Kidney (tissue), 14 donors: Measurements from ENCODE around the gene SCGB3A2. TPM values are rescaled to one million over a fixed set of nuclear protein-coding genes. Genes with fewer than 3 reads are reported as not detected.

ENCODE experiments used
- DNase-seq, 5 donors: peaks; one replicate each; pipeline ENCODE4 v3.0.0-alpha.2; 2013 to 2020
- FAIRE-seq: peaks from 2 replicates; lab custom pipeline; 2012; peaks lifted over from hg19 to GRCh38; lab: Jason Lieb, UNC
- H3K27ac ChIP-seq, 2 donors: one replicate each; pipeline ENCODE4 v1.7.0; 2013; ENCODE audit warnings: low read depth in 2 of 2, low read length in 2 of 2, inconsistent platforms in 1 of 2
- H3K27me3 ChIP-seq: one replicate; pipeline ENCODE4 v1.7.1; 2013; ENCODE audit warnings: low read length, inconsistent platforms; ENCODE audit not compliant: control insufficient read depth, insufficient read depth
- H3K36me3 ChIP-seq, 3 donors: one replicate each; pipeline versions ENCODE4 v1.7.0 to v1.7.1; 2013; ENCODE audit warnings: low read length in 3 of 3, control low read depth in 1 of 3, inconsistent platforms in 1 of 3; ENCODE audit not compliant: insufficient read depth in 3 of 3, control insufficient read depth in 2 of 3
- H3K4me1 ChIP-seq, 3 donors: one replicate each; pipeline versions ENCODE4 v1.7.0 to v1.7.1; 2013; ENCODE audit warnings: low read length in 3 of 3, inconsistent platforms in 1 of 3, low read depth in 1 of 3; ENCODE audit not compliant: control insufficient read depth in 2 of 3, insufficient read depth in 2 of 3
- H3K4me3 ChIP-seq, 3 donors: one replicate each; pipeline versions ENCODE4 v1.7.0 to v1.8.1; 2013; ENCODE audit warnings: low read length in 3 of 3, control low read depth in 1 of 3, inconsistent platforms in 1 of 3
- H3K9ac ChIP-seq, 3 donors: one replicate each; pipeline versions ENCODE4 v1.7.0 to v1.7.1; 2013; ENCODE audit warnings: low read length in 3 of 3, control low read depth in 1 of 3, inconsistent platforms in 1 of 3
- H3K9me3 ChIP-seq, 3 donors: one replicate each; pipeline versions ENCODE4 v1.7.0 to v1.7.1; 2013; ENCODE audit warnings: low read length in 3 of 3, control low read depth in 1 of 3, inconsistent platforms in 1 of 3; ENCODE audit not compliant: control insufficient read depth in 2 of 3, insufficient read depth in 1 of 3
- CTCF ChIP-seq: IDR thresholded peaks from 3 replicates; pipeline ENCODE4 v1.5.1; 2012; ENCODE audit warnings: mild to moderate bottlenecking, moderate library complexity, borderline replicate concordance; ENCODE audit not compliant: insufficient read depth; ENCODE audit errors: extremely low read depth
- intact Hi-C: fragments of 100-400 bp; cut with DNase I; formaldehyde crosslinking; loops from one replicate; pipeline ENCODE4 v1.11.1; 2022
- polyA plus RNA-seq: library from polyadenylated mRNA; stranded (reverse); fragments of 350-450 nt; fragmentation: Illumina TruSeq; extraction: RNeasy Lipid Tissue Mini Kit (QIAGEN cat#74804); gene quantifications from one replicate; pipeline ENCODE4 v1.2.3, GENCODE V29; 2014; ENCODE audit warnings: low read depth, low replicate concordance; ENCODE audit not compliant: insufficient read depth
- total RNA-seq: library from RNA; stranded (reverse); fragmentation: NEBNext Ultra II Directional; extraction: Animal tissue kit (Norgen Biotek cat#: 25700); gene quantifications from one replicate; pipeline ENCODE4 v1.2.1, GENCODE V29; 2021
- donor health status: control.
- donor health status: control.
- donor health status: control.
- donor health status: control.
- donor health status: control.
- donor health status: DM: yes; HTN: yes; CAD: no.
- donor health status: Normal renal cell carcinoma (clear cell type).

Gene SCGB3A2
- total and polyA plus RNA-seq, 2 donors from 2014 or later, result not detected

- FAIRE-seq, result no peak
- H3K9me3 ChIP-seq, result peaks cover 0 to 4% (median 0%) of the 10 kb centered on the region in 3 donors
- no peak overlapping the region for H3K9ac ChIP-seq
- no peaks in the 10 kb centered on the region for H3K27me3 ChIP-seq
- H3K4me3 ChIP-seq, result no peak overlapping the region
- DNase-seq, result peak in 1 of 5 donors; percentile 2
- intact Hi-C loops, result no loop called here
- no peak for TF ChIP-seq CTCF
- H3K36me3 ChIP-seq, result no peaks in the 10 kb centered on the region
- no peak overlapping the region for H3K27ac ChIP-seq
- no peaks in the 10 kb centered on the region for H3K4me1 ChIP-seq
These were observed 33.5 kb downstream of the SCGB3A2 start for GRCh38 chr5:147912011-147912410.

- intact Hi-C loops, result no loop called here
- Histone ChIP-seq H3K27ac (no peak overlapping the region), H3K4me1 (no peaks in the 10 kb centered on the region), H3K36me3 (no peaks in the 10 kb centered on the region), H3K9ac (no peak overlapping the region), H3K9me3 (peaks cover 0 to 4% (median 0%) of the 10 kb centered on the region in 3 donors), H3K4me3 (no peak overlapping the region), H3K27me3 (no peaks in the 10 kb centered on the region)
- no peak for TF ChIP-seq CTCF
- FAIRE-seq (no peak), DNase-seq (no peak)
These were observed 35.3 kb downstream of the SCGB3A2 start for GRCh38 chr5:147913786-147914185.

- no peak for DNase-seq
- Histone ChIP-seq H3K9ac (no peak overlapping the region), H3K4me3 (no peak overlapping the region), H3K27ac (no peak overlapping the region), H3K9me3 (peaks cover 0 to 4% (median 0%) of the 10 kb centered on the region in 3 donors), H3K36me3 (no peaks in the 10 kb centered on the region), H3K4me1 (no peaks in the 10 kb centered on the region), H3K27me3 (no peaks in the 10 kb centered on the region)
- intact Hi-C loops, result no loop called here
- no peak for TF ChIP-seq CTCF
- FAIRE-seq, result no peak
These were observed 39.7 kb downstream of the SCGB3A2 start for GRCh38 chr5:147918101-147918685.

- intact Hi-C loops, result no loop called here
- H3K9me3 ChIP-seq, result peaks cover 0 to 4% (median 0%) of the 10 kb centered on the region in 3 donors
- H3K4me3 ChIP-seq, result no peak overlapping the region
- no peak for TF ChIP-seq CTCF
- H3K36me3 ChIP-seq, result no peaks in the 10 kb centered on the region
- H3K4me1 ChIP-seq, result no peaks in the 10 kb centered on the region
- FAIRE-seq (no peak), DNase-seq (no peak)
- H3K9ac ChIP-seq, result no peak overlapping the region
- no peak overlapping the region for H3K27ac ChIP-seq
- H3K27me3 ChIP-seq, result no peaks in the 10 kb centered on the region
These were observed 40.4 kb downstream of the SCGB3A2 start for GRCh38 chr5:147918899-147919298.
